Vagina (tissue), 2 donors: ENCODE measurements around the gene THSD7A. TPM values are rescaled to one million over a fixed set of nuclear protein-coding genes. Genes with fewer than 3 reads are reported as not detected.

Experiments
- DNase-seq, 2 donors: peaks; one replicate each; pipeline ENCODE4 v3.0.0-alpha.2; 2017; ENCODE audit errors: extremely low spot score in 2 of 2
- H3K27ac ChIP-seq: fragments of 200-600 bp; sonication (generic); one replicate; pipeline ENCODE4 v1.5.1; 2019
- H3K27me3 ChIP-seq: fragments of 200-600 bp; sonication (generic); one replicate; pipeline ENCODE4 v1.5.1; 2019
- H3K36me3 ChIP-seq, 2 donors: fragments of 200-600 bp; sonication (generic); one replicate each; pipeline ENCODE4 v1.5.1; 2017 to 2019
- H3K4me1 ChIP-seq: fragments of 200-600 bp; sonication (generic); one replicate; pipeline ENCODE4 v1.5.1; 2019
- H3K4me3 ChIP-seq, 2 donors: fragments of 200-600 bp; sonication (generic); 1 replicate in 1 of 2; 2 replicates in 1 of 2; pipeline ENCODE4 v1.5.1; 2016 to 2019
- H3K9me3 ChIP-seq: fragments of 200-600 bp; sonication (generic); one replicate; pipeline ENCODE4 v1.5.1; 2019
- POLR2A ChIP-seq, 2 donors: fragments of 450-650 bp; IDR thresholded peaks; one replicate each; pipeline ENCODE4 v1.6.1; 2017; ENCODE audit warnings: antibody characterized with exemption in 2 of 2, mild to moderate bottlenecking in 2 of 2, moderate library complexity in 2 of 2
- POLR2AphosphoS5 ChIP-seq, 2 donors: sonication (generic); formaldehyde crosslinking; IDR thresholded peaks; one replicate each; pipeline ENCODE4 v1.9.0; 2017; ENCODE audit warnings: antibody characterized with exemption in 2 of 2, mild to moderate bottlenecking in 2 of 2, low read depth in 1 of 2; ENCODE audit not compliant: insufficient read depth in 1 of 2
- intact Hi-C: fragments of 100-400 bp; cut with DNase I; formaldehyde crosslinking; loops from one replicate; pipeline ENCODE4 v1.15.1; 2023
- total RNA-seq: library from RNA; depleted of rRNA; stranded (reverse); fragments of >200 nt; gene quantifications from one replicate; pipeline ENCODE4 v1.2.3, GENCODE V29; 2016
- TF ChIP-seq, protein P1 (sequence below), 3 experiments: fragments of 450-650 bp in 2 of 3; fragments of 200-600 bp in 1 of 3; sonication (generic) in 1 of 3; IDR thresholded peaks; one replicate each; pipeline ENCODE4 v1.5.1; 2017 to 2019; ENCODE audit warnings: antibody characterized with exemption in 3 of 3, mild to moderate bottlenecking in 2 of 3, moderate library complexity in 2 of 3

The THSD7A gene
- total RNA-seq, 1 donor from 2014 or later = 9.3 TPM

GRCh38 chr7:11589251-11589650 is 242.7 kb downstream of the THSD7A start:
- no peaks in the 10 kb centered on the region for H3K9me3 ChIP-seq
- no peak overlapping the region for H3K4me3 ChIP-seq
- H3K27me3 ChIP-seq = no peaks in the 10 kb centered on the region
- H3K27ac ChIP-seq = no peak overlapping the region
- H3K4me1 ChIP-seq = no peaks in the 10 kb centered on the region
- intact Hi-C loops = no loop called here
- TF ChIP-seq POLR2AphosphoS5 (IDR thresholded peaks at IDR 0.05; ENCODE audit: insufficient read depth in 1 of 2, low read depth in 1 of 2) (no peak), POLR2A (IDR thresholded peaks at IDR 0.05) (no peak)
- TF ChIP-seq, protein P1, sequence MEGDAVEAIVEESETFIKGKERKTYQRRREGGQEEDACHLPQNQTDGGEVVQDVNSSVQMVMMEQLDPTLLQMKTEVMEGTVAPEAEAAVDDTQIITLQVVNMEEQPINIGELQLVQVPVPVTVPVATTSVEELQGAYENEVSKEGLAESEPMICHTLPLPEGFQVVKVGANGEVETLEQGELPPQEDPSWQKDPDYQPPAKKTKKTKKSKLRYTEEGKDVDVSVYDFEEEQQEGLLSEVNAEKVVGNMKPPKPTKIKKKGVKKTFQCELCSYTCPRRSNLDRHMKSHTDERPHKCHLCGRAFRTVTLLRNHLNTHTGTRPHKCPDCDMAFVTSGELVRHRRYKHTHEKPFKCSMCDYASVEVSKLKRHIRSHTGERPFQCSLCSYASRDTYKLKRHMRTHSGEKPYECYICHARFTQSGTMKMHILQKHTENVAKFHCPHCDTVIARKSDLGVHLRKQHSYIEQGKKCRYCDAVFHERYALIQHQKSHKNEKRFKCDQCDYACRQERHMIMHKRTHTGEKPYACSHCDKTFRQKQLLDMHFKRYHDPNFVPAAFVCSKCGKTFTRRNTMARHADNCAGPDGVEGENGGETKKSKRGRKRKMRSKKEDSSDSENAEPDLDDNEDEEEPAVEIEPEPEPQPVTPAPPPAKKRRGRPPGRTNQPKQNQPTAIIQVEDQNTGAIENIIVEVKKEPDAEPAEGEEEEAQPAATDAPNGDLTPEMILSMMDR (IDR thresholded peaks at IDR 0.05) = no peak
- DNase-seq = no peak
- H3K36me3 ChIP-seq = no peaks in the 10 kb centered on the region

GRCh38 chr7:11587814-11588213 is 244.2 kb downstream of the THSD7A start:
- no peak for DNase-seq
- TF ChIP-seq POLR2AphosphoS5 (IDR thresholded peaks at IDR 0.05; ENCODE audit: insufficient read depth in 1 of 2, low read depth in 1 of 2) = no peak
- TF ChIP-seq, protein P1 (IDR thresholded peaks at IDR 0.05) = no peak
- no peak for TF ChIP-seq POLR2A (IDR thresholded peaks at IDR 0.05)
- H3K36me3 ChIP-seq = no peaks in the 10 kb centered on the region
- H3K27ac ChIP-seq = no peak overlapping the region
- H3K4me1 ChIP-seq = no peaks in the 10 kb centered on the region
- intact Hi-C loops = no loop called here
- no peaks in the 10 kb centered on the region for H3K9me3 ChIP-seq
- H3K4me3 ChIP-seq = no peak overlapping the region
- no peaks in the 10 kb centered on the region for H3K27me3 ChIP-seq

DNA sequence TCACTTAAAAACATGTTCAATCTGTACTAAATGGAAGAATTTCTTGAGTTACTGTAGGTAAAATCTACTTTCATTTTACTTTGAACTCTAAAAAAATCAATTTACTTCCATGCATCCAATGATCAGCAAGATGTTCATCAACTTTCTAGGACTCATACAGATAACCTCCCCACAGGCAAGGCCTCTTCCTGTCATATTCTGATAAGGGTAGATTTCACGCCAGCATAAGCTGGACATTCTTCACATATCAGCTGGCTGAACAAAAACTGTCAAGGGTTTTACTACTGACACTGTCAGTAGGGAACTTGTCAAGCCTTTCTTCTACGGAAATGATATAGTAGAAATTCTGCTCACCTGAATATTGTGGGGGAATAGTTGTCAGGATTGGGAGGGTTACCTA is 244.9 kb downstream of the THSD7A start:
- intact Hi-C loops = no loop called here

GRCh38 chr7:11584406-11585031 is 247.5 kb downstream of the THSD7A start:
- Histone ChIP-seq H3K27ac (no peak overlapping the region), H3K4me3 (no peak overlapping the region), H3K4me1 (no peaks in the 10 kb centered on the region), H3K27me3 (no peaks in the 10 kb centered on the region), H3K9me3 (no peaks in the 10 kb centered on the region), H3K36me3 (no peaks in the 10 kb centered on the region)
- intact Hi-C loops = no loop called here
- TF ChIP-seq, protein P1 (IDR thresholded peaks at IDR 0.05) = no peak
- TF ChIP-seq POLR2A (IDR thresholded peaks at IDR 0.05) (no peak), POLR2AphosphoS5 (IDR thresholded peaks at IDR 0.05; ENCODE audit: insufficient read depth in 1 of 2, low read depth in 1 of 2) (peak in 1 of 2 donors; percentile 27)
- no peak for DNase-seq

More for the DNA sequence above, 244.9 kb downstream of the THSD7A start:
- Histone ChIP-seq H3K4me3 (no peak overlapping the region), H3K27ac (no peak overlapping the region), H3K4me1 (no peaks in the 10 kb centered on the region), H3K36me3 (no peaks in the 10 kb centered on the region), H3K27me3 (no peaks in the 10 kb centered on the region), H3K9me3 (no peaks in the 10 kb centered on the region)
- no peak for TF ChIP-seq POLR2A (IDR thresholded peaks at IDR 0.05)
- no peak for TF ChIP-seq POLR2AphosphoS5 (IDR thresholded peaks at IDR 0.05; ENCODE audit: insufficient read depth in 1 of 2, low read depth in 1 of 2)
- TF ChIP-seq, protein P1 (IDR thresholded peaks at IDR 0.05) = no peak
- no peak for DNase-seq

DNA sequence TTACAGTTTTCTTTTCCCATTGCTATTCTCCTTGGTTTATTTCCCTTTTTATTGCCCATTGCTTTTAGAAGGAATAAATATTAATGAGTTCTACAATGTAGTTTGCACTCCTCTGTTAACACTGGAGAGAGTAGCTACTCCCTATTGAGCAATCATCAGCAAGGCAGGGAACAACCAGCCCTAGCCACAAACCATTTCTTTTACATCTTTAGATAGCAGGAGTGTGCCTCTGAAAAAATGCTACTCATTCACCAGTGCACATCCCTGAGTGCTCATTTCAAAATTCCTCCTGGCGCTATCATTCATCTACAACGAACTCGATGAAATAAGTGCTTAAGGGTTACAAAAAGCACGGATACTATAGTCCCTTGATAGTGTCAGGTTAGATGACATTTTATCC is 252.9 kb downstream of the THSD7A start:
- TF ChIP-seq, protein P1 (IDR thresholded peaks at IDR 0.05) = no peak
- no peak for TF ChIP-seq POLR2A (IDR thresholded peaks at IDR 0.05)
- TF ChIP-seq POLR2AphosphoS5 (IDR thresholded peaks at IDR 0.05; ENCODE audit: insufficient read depth in 1 of 2, low read depth in 1 of 2) = no peak
- H3K27ac ChIP-seq = no peak overlapping the region
- no peaks in the 10 kb centered on the region for H3K36me3 ChIP-seq
- H3K4me1 ChIP-seq = no peaks in the 10 kb centered on the region
- intact Hi-C loops = no loop called here
- H3K4me3 ChIP-seq = no peak overlapping the region
- H3K27me3 ChIP-seq = no peaks in the 10 kb centered on the region
- no peaks in the 10 kb centered on the region for H3K9me3 ChIP-seq
- no peak for DNase-seq
